Endothelial cell of umbilical vein (primary cell): ENCODE data around the gene LAIR1. TPM values are rescaled to one million over a fixed set of nuclear protein-coding genes. Genes with fewer than 3 reads are reported as not detected.
"Not testable (repeated sequence)": the region's sequence is repeated elsewhere in the genome, so short reads cannot be mapped to it uniquely, and the experiment has no call there.

ENCODE experiments used
- BruUV-seq: library from RNA; stranded (reverse); fragments of 400-500 nt; replicated peaks from 2 replicates; lab custom pipeline; 2021; lab: Mats Ljungman, UMichigan
- CTCF ChIA-PET: fragments of 300-600, 350-600 bp; sonication (Branson Sonifier 250); formaldehyde crosslinking; loops from one replicate; lab custom pipeline; 2021; ENCODE audit warnings: antibody characterized with exemption, inconsistent platforms; lab: Charles Lee
- POLR2A ChIA-PET: fragments of 300-600, 350-600 bp; sonication (Branson Sonifier 250); formaldehyde crosslinking; loops from one replicate; lab custom pipeline; 2021; ENCODE audit warnings: antibody characterized with exemption, inconsistent platforms; lab: Charles Lee
- DNase-seq: peaks from one replicate; pipeline ENCODE4 v3.0.0-alpha.2; 2011; ENCODE audit warnings: low read depth, low spot score
- FAIRE-seq: peaks from 2 replicates; lab custom pipeline; 2011; peaks lifted over from hg19 to GRCh38; lab: Jason Lieb, UNC
- H2AFZ ChIP-seq: 2 replicates; pipeline ENCODE4 v1.6.0; 2012; ENCODE audit warnings: low read depth, low read length, control low read depth, inconsistent platforms
- H3K27ac ChIP-seq: 2 replicates; pipeline ENCODE4 v1.5.1; 2011; ENCODE audit warnings: low read depth, mild to moderate bottlenecking, control low read depth, low read length, moderate library complexity; ENCODE audit not compliant: insufficient read depth
- H3K27me3 ChIP-seq, 2 experiments: 2 replicates each; pipeline versions ENCODE4 v1.6.0 to v1.6.1; 2011; ENCODE audit warnings: low read length in 2 of 2, mixed read lengths in 1 of 2; ENCODE audit not compliant: control insufficient read depth in 2 of 2, insufficient read depth in 2 of 2
- H3K36me3 ChIP-seq, 2 experiments: 2 replicates in 1 of 2; 3 replicates in 1 of 2; pipeline ENCODE4 v1.5.1; 2011; ENCODE audit warnings: low read length in 2 of 2, mild to moderate bottlenecking in 1 of 2, moderate library complexity in 1 of 2; ENCODE audit not compliant: control insufficient read depth in 2 of 2, insufficient read depth in 2 of 2; ENCODE audit errors: extremely low read depth in 1 of 2
- H3K4me1 ChIP-seq: 3 replicates; pipeline ENCODE4 v1.5.1; 2011; ENCODE audit warnings: mild to moderate bottlenecking, low read length; ENCODE audit not compliant: control insufficient read depth, insufficient read depth; ENCODE audit errors: extremely low read depth
- H3K4me2 ChIP-seq: 2 replicates; pipeline ENCODE4 v1.6.1; 2011; ENCODE audit warnings: low read length, control low read depth, mixed read lengths; ENCODE audit not compliant: insufficient read depth
- H3K4me3 ChIP-seq, 3 experiments: fragments of 200-600 bp in 1 of 3; sonication (generic), shearing (Covaris generic) in 1 of 3; replicated peaks in 1 of 3; 2 replicates each; pipeline ENCODE4 v1.5.1; 2011 to 2016; ENCODE audit warnings: control low read depth in 3 of 3, low read length in 3 of 3, mild to moderate bottlenecking in 2 of 3, inconsistent platforms in 1 of 3, low read depth in 1 of 3, moderate library complexity in 1 of 3; ENCODE audit not compliant: insufficient read depth in 1 of 3
- H3K79me2 ChIP-seq: 2 replicates; pipeline ENCODE4 v1.6.0; 2012; ENCODE audit warnings: low read length, inconsistent platforms; ENCODE audit not compliant: control insufficient read depth, insufficient read depth
- H3K9ac ChIP-seq: replicated peaks from 2 replicates; pipeline ENCODE3; 2011; ENCODE audit warnings: low read length, control low read depth; ENCODE audit not compliant: insufficient read depth; ENCODE audit errors: extremely low read depth
- H3K9me1 ChIP-seq: replicated peaks from 3 replicates; pipeline ENCODE4 v1.6.0; 2011; ENCODE audit warnings: mild to moderate bottlenecking, low read length; ENCODE audit not compliant: control insufficient read depth, insufficient read depth; ENCODE audit errors: extremely low read depth
- H3K9me3 ChIP-seq: replicated peaks from 2 replicates; pipeline ENCODE4 v1.5.1; 2012; ENCODE audit warnings: low read length, inconsistent platforms; ENCODE audit not compliant: control insufficient read depth, insufficient read depth
- H4K20me1 ChIP-seq: replicated peaks from 2 replicates; pipeline ENCODE3; 2011; ENCODE audit warnings: mild to moderate bottlenecking, low read length; ENCODE audit not compliant: control insufficient read depth, insufficient read depth; ENCODE audit errors: extremely low read depth
- EZH2 ChIP-seq: IDR thresholded peaks from 2 replicates; pipeline ENCODE4 v1.6.1; 2012; ENCODE audit warnings: borderline replicate concordance, low read depth, mild to moderate bottlenecking, moderate library complexity, low read length, inconsistent platforms; ENCODE audit not compliant: severe bottlenecking
- FOS ChIP-seq: IDR thresholded peaks from 2 replicates; pipeline ENCODE4 v1.6.1; 2011; ENCODE audit warnings: mild to moderate bottlenecking, low read length, moderate library complexity, borderline replicate concordance; ENCODE audit not compliant: insufficient read depth
- GATA2 ChIP-seq: IDR thresholded peaks from 2 replicates; pipeline ENCODE4 v1.7.0; 2011; ENCODE audit warnings: low read depth, mild to moderate bottlenecking, moderate library complexity, mixed read lengths, low read length; ENCODE audit not compliant: insufficient read length, insufficient read depth
- JUN ChIP-seq: IDR thresholded peaks from 2 replicates; pipeline ENCODE4 v1.6.1; 2011; ENCODE audit warnings: borderline replicate concordance, low read depth; ENCODE audit not compliant: insufficient read length, insufficient read depth
- MAX ChIP-seq: IDR thresholded peaks from 2 replicates; pipeline ENCODE4 v1.6.1; 2011; ENCODE audit not compliant: insufficient read depth, insufficient read length
- MYC ChIP-seq: IDR thresholded peaks from one replicate; pipeline ENCODE4 v1.6.1; 2011; ENCODE audit warnings: mild to moderate bottlenecking, low read depth, low read length
- POLR2A ChIP-seq: IDR thresholded peaks from 2 replicates; pipeline ENCODE4 v1.6.1; 2012; ENCODE audit warnings: low read depth, mild to moderate bottlenecking, control low read depth, low read length
- POLR2AphosphoS5 ChIP-seq: IDR thresholded peaks from 2 replicates; pipeline ENCODE4 v1.6.1; 2012; ENCODE audit warnings: low read depth, mild to moderate bottlenecking, control low read depth, low read length, moderate library complexity; ENCODE audit not compliant: insufficient read depth
- dilution Hi-C: fragments of 300-500 bp; cut with MboI; formaldehyde crosslinking; loops from one replicate; pipeline ENCODE4 v1.15.0; 2019; ENCODE audit warnings: low sequenced_read_pairs; ENCODE audit not compliant: extremely low pct_ligation_motif_present
- intact Hi-C: fragments of 100-400 bp; cut with micrococcal nuclease; formaldehyde crosslinking; loops from one replicate; pipeline ENCODE4 v1.10.0; 2022
- polyA plus RNA-seq, 4 experiments: library from polyadenylated mRNA; depleted of rRNA in 3 of 4; stranded (reverse) in 3 of 4; unstranded in 1 of 4; fragments of >200 nt; gene quantifications; 2 replicates each; pipeline versions ENCODE4 v1.2.1 to v1.2.3, GENCODE V29; 2011 to 2012; ENCODE audit warnings: missing spikeins in 1 of 4
- total RNA-seq: library from RNA; stranded (reverse); gene quantifications from 2 replicates; pipeline ENCODE4 v1.2.3, GENCODE V29; 2021
- TF ChIP-seq, protein P1 (sequence below), 2 donors: IDR thresholded peaks; 1 replicate in 1 of 2; 2 replicates in 1 of 2; pipeline ENCODE4 v1.5.1; 2011; ENCODE audit warnings: low read length in 2 of 2, mild to moderate bottlenecking in 2 of 2, moderate library complexity in 2 of 2, control low read depth in 1 of 2, inconsistent platforms in 1 of 2, low read depth in 1 of 2; ENCODE audit not compliant: insufficient read depth in 1 of 2; ENCODE audit errors: extremely low read depth in 1 of 2

Gene LAIR1
- total and polyA plus RNA-seq, 2 donors (not counting 3 experiments of a cell fraction or from before 2014, with no cell fraction given), result not detected

- H4K20me1 ChIP-seq, H3K9ac ChIP-seq, BruUV-seq, H3K4me1 ChIP-seq, H3K4me3 ChIP-seq, H3K4me2 ChIP-seq, H3K79me2 ChIP-seq, H3K9me1 ChIP-seq, dilution Hi-C loops, intact Hi-C loops, H3K27ac ChIP-seq, H2AFZ ChIP-seq, POLR2A ChIA-PET, H3K27me3 ChIP-seq, H3K36me3 ChIP-seq, FAIRE-seq, DNase-seq, H3K9me3 ChIP-seq: not testable (repeated sequence)
- CTCF ChIA-PET, result interaction anchor here (0.6 to 2.0 kb wide), 2 partner anchors 16 to 55 kb away, joined by 3 to 8 read pairs; no protein-coding TSS in a partner anchor
Measured at GRCh38 chr19:54375181-54375938, 10.6 kb upstream of the LAIR1 start.

- intact Hi-C loops, result no loop called here
- dilution Hi-C loops, result no loop called here
- POLR2A ChIA-PET, result no interaction called here
- TF ChIP-seq FOS (no peak), GATA2 (no peak), MYC (no peak), POLR2A (no peak), JUN (no peak), EZH2 (no peak), POLR2AphosphoS5 (no peak), MAX (no peak)
- TF ChIP-seq, protein P1, sequence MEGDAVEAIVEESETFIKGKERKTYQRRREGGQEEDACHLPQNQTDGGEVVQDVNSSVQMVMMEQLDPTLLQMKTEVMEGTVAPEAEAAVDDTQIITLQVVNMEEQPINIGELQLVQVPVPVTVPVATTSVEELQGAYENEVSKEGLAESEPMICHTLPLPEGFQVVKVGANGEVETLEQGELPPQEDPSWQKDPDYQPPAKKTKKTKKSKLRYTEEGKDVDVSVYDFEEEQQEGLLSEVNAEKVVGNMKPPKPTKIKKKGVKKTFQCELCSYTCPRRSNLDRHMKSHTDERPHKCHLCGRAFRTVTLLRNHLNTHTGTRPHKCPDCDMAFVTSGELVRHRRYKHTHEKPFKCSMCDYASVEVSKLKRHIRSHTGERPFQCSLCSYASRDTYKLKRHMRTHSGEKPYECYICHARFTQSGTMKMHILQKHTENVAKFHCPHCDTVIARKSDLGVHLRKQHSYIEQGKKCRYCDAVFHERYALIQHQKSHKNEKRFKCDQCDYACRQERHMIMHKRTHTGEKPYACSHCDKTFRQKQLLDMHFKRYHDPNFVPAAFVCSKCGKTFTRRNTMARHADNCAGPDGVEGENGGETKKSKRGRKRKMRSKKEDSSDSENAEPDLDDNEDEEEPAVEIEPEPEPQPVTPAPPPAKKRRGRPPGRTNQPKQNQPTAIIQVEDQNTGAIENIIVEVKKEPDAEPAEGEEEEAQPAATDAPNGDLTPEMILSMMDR (IDR thresholded peaks at IDR 0.05; ENCODE audit: extremely low read depth in 1 of 2, insufficient read depth in 1 of 2, low read depth in 1 of 2, low read length in 2 of 2), result no peak
- H3K9me3 ChIP-seq, result no peaks in the 10 kb centered on the region
- no peaks in the 10 kb centered on the region for H3K36me3 ChIP-seq
- H3K4me1 ChIP-seq, result no peaks in the 10 kb centered on the region
- no peak overlapping the region for H3K27ac ChIP-seq
- no peak for FAIRE-seq
- H3K4me2 ChIP-seq, result no peak overlapping the region
- BruUV-seq, result no TSS peak
- H3K9ac ChIP-seq, result no peak overlapping the region
- H4K20me1 ChIP-seq, result no peaks in the 10 kb centered on the region
- DNase-seq, result no peak
- H2AFZ ChIP-seq, result no peak overlapping the region
- H3K9me1 ChIP-seq, result no peaks in the 10 kb centered on the region
- H3K4me3 ChIP-seq, result no peak overlapping the region
- CTCF ChIA-PET, result no interaction called here
- H3K79me2 ChIP-seq, result no peaks in the 10 kb centered on the region
- no peaks in the 10 kb centered on the region for H3K27me3 ChIP-seq
Measured at GRCh38 chr19:54373781-54374631, 9.3 kb upstream of the LAIR1 start.
